ENCODE measurements around the gene EMCN. TPM values are rescaled to one million over a fixed set of nuclear protein-coding genes. Genes with fewer than 3 reads are reported as not detected.

The EMCN gene
- total RNA-seq, 1 experiment from 2014 or later = not detected

DNA sequence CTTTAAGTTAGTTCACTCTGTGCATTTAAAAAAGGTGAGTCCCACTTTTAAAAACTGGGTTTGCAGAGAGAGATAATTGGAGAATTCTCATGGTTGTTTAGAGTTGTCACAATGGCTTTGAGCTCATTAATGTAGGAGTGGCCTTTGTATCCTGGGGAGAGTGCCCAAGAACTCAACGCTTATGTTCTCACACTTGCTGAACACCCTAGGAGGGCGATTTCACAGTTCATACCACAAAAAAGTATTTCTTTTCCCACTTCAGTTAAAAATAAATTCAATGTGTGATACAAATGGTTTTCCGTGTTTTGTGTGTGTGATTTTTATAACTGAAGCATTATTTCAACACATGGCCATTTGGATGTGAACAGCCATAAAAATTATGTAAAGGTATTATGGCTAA is 8.4 kb downstream of the EMCN start:
- H3K4me3 ChIP-seq (ENCODE audit: low read depth in 2 of 2, low read length in 2 of 2) = no peak overlapping the region
- H3K36me3 ChIP-seq (ENCODE audit: control insufficient read depth, insufficient read depth, low read length) = no peaks in the 10 kb centered on the region
- no peak for ATAC-seq
- ChIA-PET POLR2A (no interaction called here), CTCF (no interaction called here)
- H3K4me1 ChIP-seq (ENCODE audit: control insufficient read depth, insufficient read depth, low read length) = no peaks in the 10 kb centered on the region
- intact Hi-C loops (cut with micrococcal nuclease; ENCODE audit: unreplicated experiment) (no loop called here), in situ Hi-C loops (cut with HindIII; ENCODE audit: low pct_unique_long_range_greater_than_20kb, low sequenced_read_pairs) (no loop called here)
- no peaks in the 10 kb centered on the region for H3K27me3 ChIP-seq (ENCODE audit: control insufficient read depth, insufficient read depth, low read length)
- no peak for DNase-seq (ENCODE audit: low read depth, low spot score)
- no TSS peak for BruUV-seq (replicated peaks)
- TF ChIP-seq, protein P1, sequence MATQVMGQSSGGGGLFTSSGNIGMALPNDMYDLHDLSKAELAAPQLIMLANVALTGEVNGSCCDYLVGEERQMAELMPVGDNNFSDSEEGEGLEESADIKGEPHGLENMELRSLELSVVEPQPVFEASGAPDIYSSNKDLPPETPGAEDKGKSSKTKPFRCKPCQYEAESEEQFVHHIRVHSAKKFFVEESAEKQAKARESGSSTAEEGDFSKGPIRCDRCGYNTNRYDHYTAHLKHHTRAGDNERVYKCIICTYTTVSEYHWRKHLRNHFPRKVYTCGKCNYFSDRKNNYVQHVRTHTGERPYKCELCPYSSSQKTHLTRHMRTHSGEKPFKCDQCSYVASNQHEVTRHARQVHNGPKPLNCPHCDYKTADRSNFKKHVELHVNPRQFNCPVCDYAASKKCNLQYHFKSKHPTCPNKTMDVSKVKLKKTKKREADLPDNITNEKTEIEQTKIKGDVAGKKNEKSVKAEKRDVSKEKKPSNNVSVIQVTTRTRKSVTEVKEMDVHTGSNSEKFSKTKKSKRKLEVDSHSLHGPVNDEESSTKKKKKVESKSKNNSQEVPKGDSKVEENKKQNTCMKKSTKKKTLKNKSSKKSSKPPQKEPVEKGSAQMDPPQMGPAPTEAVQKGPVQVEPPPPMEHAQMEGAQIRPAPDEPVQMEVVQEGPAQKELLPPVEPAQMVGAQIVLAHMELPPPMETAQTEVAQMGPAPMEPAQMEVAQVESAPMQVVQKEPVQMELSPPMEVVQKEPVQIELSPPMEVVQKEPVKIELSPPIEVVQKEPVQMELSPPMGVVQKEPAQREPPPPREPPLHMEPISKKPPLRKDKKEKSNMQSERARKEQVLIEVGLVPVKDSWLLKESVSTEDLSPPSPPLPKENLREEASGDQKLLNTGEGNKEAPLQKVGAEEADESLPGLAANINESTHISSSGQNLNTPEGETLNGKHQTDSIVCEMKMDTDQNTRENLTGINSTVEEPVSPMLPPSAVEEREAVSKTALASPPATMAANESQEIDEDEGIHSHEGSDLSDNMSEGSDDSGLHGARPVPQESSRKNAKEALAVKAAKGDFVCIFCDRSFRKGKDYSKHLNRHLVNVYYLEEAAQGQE (IDR thresholded peaks at IDR 0.05; ENCODE audit: insufficient read depth in 1 of 2, low read depth in 2 of 2, low read length in 1 of 2) = no peak
- TF ChIP-seq SIN3A (IDR thresholded peaks at IDR 0.05; ENCODE audit: borderline replicate concordance, insufficient read depth, low read depth, low read length) = no peak
- no peak for TF ChIP-seq POLR2AphosphoS5 (IDR thresholded peaks at IDR 0.05; ENCODE audit: low read depth, low read length)
- TF ChIP-seq, protein P2, sequence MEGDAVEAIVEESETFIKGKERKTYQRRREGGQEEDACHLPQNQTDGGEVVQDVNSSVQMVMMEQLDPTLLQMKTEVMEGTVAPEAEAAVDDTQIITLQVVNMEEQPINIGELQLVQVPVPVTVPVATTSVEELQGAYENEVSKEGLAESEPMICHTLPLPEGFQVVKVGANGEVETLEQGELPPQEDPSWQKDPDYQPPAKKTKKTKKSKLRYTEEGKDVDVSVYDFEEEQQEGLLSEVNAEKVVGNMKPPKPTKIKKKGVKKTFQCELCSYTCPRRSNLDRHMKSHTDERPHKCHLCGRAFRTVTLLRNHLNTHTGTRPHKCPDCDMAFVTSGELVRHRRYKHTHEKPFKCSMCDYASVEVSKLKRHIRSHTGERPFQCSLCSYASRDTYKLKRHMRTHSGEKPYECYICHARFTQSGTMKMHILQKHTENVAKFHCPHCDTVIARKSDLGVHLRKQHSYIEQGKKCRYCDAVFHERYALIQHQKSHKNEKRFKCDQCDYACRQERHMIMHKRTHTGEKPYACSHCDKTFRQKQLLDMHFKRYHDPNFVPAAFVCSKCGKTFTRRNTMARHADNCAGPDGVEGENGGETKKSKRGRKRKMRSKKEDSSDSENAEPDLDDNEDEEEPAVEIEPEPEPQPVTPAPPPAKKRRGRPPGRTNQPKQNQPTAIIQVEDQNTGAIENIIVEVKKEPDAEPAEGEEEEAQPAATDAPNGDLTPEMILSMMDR (IDR thresholded peaks at IDR 0.05) = no peak
- no peak for TF ChIP-seq TCF7L2 (IDR thresholded peaks at IDR 0.05; ENCODE audit: low read depth, low read length)
- no peak overlapping the region for H3K27ac ChIP-seq (ENCODE audit: low read length)
- no peaks in the 10 kb centered on the region for H3K9me3 ChIP-seq (ENCODE audit: control insufficient read depth, insufficient read depth, low read depth, low read length)

DNA sequence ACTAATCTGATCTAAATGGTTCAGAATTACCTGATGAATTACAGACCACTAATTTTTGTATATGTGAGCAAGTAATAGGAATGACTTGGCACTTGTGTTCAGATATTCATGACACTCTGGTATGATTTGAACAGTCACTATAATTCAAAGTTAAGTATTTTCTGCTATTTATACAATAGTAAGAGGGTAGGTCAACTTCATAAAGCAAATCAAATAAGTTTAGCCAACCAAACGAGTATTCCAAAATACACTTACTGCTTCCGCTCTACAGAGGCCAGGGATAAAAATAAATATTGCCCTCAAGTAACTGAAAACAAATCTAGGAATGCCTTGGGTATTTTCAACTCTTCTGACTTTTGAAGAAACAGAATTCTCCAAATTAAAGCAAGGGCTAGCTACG is 9.1 kb downstream of the EMCN start:
- H3K9me3 ChIP-seq (ENCODE audit: control insufficient read depth, insufficient read depth, low read depth, low read length) = no peaks in the 10 kb centered on the region
- H3K27ac ChIP-seq (ENCODE audit: low read length) = no peak overlapping the region
- in situ Hi-C loops (cut with HindIII; ENCODE audit: low pct_unique_long_range_greater_than_20kb, low sequenced_read_pairs) (no loop called here), intact Hi-C loops (cut with micrococcal nuclease; ENCODE audit: unreplicated experiment) (no loop called here)
- H3K36me3 ChIP-seq (ENCODE audit: control insufficient read depth, insufficient read depth, low read length) = no peaks in the 10 kb centered on the region
- H3K4me1 ChIP-seq (ENCODE audit: control insufficient read depth, insufficient read depth, low read length) = no peaks in the 10 kb centered on the region
- no peaks in the 10 kb centered on the region for H3K27me3 ChIP-seq (ENCODE audit: control insufficient read depth, insufficient read depth, low read length)
- POLR2A ChIA-PET = no interaction called here
- no TSS peak for BruUV-seq (replicated peaks)
- CTCF ChIA-PET = no interaction called here
- ATAC-seq (no peak), DNase-seq (ENCODE audit: low read depth, low spot score) (no peak)
- TF ChIP-seq, protein P1 (IDR thresholded peaks at IDR 0.05; ENCODE audit: insufficient read depth in 1 of 2, low read depth in 2 of 2, low read length in 1 of 2) = no peak
- TF ChIP-seq POLR2AphosphoS5 (IDR thresholded peaks at IDR 0.05; ENCODE audit: low read depth, low read length) (no peak), SIN3A (IDR thresholded peaks at IDR 0.05; ENCODE audit: borderline replicate concordance, insufficient read depth, low read depth, low read length) (no peak), TCF7L2 (IDR thresholded peaks at IDR 0.05; ENCODE audit: low read depth, low read length) (no peak)
- TF ChIP-seq, protein P2 (IDR thresholded peaks at IDR 0.05) = no peak
- H3K4me3 ChIP-seq (ENCODE audit: low read depth in 2 of 2, low read length in 2 of 2) = no peak overlapping the region

All from Panc1 (cell line).